ENCODE results near the gene LYST. TPM values are rescaled to one million over a fixed set of nuclear protein-coding genes. Genes with fewer than 3 reads are reported as not detected.

The LYST gene
- total RNA-seq, 3 donors from 2014 or later = 30.3 to 35.2 (median 33.7) TPM

DNA sequence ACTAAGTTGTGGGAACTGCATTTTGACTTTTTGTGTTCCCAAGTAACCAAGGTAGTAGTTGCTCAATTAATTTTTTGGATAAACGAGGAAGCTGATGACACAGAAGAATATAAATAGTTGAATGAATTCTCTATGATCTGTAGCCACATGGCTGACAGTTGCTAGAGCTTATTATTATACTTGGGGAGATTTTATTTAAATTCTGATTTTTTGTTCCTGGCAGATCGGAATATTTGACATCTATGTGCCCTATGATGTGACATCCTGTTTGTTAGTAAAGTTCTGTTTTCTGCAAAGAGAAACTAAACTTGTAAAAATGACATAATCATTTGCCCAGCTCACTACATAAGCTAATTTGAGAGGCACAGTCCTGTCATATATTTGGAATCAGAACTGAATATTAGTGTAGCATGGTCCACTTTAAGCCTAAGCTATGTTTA, 9.7 kb upstream of the LYST start:
- Mint-ChIP-seq H3K27me3 (ENCODE audit: low read depth) (no peaks in the 10 kb centered on the region), H3K9me3 (no peaks in the 10 kb centered on the region), H3K36me3 (ENCODE audit: insufficient read depth) (no peaks in the 10 kb centered on the region), H3K4me1 (ENCODE audit: low read depth) (peaks cover 79% of the 10 kb centered on the region), H3K4me3 (peak overlapping the region; percentile 62)
- ATAC-seq (peak; percentile 19 to 41), DNase-seq (no peak)

DNA sequence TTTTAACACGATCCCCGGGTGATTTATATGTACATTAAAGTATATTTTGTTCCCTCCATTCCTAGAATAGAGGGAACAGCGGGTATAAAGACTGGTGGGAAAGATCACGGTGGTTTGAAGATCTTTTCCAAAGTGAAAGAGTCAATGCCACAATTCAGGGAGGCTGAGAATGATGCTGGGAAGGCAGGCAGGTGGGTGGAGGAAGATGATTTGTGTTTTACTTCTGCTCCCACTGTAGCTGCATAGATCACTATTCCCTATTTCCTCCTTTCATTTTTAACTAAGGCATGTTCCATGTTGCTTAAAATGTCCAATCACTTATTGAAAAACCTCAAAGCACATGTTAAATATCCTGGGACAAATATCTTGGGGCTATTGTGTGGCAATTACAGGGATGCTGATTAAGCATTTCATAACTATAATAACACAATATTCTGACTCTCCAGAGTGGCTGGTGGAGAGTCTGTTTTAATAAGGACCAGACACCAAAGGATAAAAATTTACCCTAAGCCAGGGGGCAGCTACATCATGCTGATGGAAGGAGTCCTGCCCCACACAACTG, 8.4 kb upstream of the LYST start:
- H3K9me3 Mint-ChIP-seq = no peaks in the 10 kb centered on the region
- H3K36me3 Mint-ChIP-seq (ENCODE audit: insufficient read depth) = no peaks in the 10 kb centered on the region
- peaks cover 76% of the 10 kb centered on the region for H3K4me1 Mint-ChIP-seq (ENCODE audit: low read depth)
- H3K27me3 Mint-ChIP-seq (ENCODE audit: low read depth) = no peaks in the 10 kb centered on the region
- no peak for ATAC-seq
- no peak overlapping the region for H3K4me3 Mint-ChIP-seq
- DNase-seq = no peak

DNA sequence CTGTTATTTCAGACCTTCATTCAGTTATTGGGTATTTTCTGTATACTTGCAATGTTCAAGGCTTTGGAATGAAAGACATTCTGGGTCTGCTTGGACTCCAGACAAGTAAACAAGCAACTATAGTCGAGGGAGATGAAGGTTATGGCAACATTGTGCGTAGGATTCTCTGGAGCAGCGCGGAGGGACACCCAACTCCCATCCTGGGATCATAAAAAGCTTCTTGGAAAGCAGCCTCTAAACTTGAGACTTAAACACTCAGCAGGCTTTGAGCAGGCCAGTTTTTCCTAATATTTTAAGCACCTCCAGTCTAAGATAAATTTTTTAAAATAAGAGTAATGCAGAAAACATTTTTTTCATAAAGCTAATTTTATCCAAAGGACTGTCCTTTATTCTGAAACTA, 7.6 kb upstream of the LYST start:
- Mint-ChIP-seq H3K27me3 (ENCODE audit: low read depth) (no peaks in the 10 kb centered on the region), H3K36me3 (ENCODE audit: insufficient read depth) (no peaks in the 10 kb centered on the region), H3K4me3 (no peak overlapping the region), H3K9me3 (no peaks in the 10 kb centered on the region), H3K4me1 (ENCODE audit: low read depth) (peaks cover 77% of the 10 kb centered on the region)
- DNase-seq = no peak
- ATAC-seq = no peak

DNA sequence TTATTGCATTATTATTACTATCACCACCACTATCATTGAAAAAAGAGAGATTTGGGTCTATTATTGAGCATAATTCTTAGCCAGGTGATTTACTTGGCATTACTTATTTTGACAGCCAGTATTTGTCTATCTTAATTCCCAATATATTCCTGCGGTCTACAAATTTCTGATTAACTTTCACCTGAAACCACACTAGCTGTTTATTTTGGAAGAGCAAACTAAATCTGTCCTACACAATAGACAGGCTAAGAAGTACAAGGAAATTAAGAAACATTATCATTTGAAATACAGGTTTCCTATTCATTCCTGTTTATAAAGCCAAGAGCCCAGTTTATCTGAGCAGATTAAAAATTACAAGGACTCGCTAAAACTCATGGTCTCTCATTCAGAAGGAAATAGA, 6.9 kb upstream of the LYST start:
- no peak for DNase-seq
- ATAC-seq = no peak
- Mint-ChIP-seq H3K4me1 (ENCODE audit: low read depth) (peaks cover 74% of the 10 kb centered on the region), H3K27me3 (ENCODE audit: low read depth) (no peaks in the 10 kb centered on the region), H3K36me3 (ENCODE audit: insufficient read depth) (no peaks in the 10 kb centered on the region), H3K9me3 (no peaks in the 10 kb centered on the region), H3K4me3 (peak overlapping the region; percentile 4)

DNA sequence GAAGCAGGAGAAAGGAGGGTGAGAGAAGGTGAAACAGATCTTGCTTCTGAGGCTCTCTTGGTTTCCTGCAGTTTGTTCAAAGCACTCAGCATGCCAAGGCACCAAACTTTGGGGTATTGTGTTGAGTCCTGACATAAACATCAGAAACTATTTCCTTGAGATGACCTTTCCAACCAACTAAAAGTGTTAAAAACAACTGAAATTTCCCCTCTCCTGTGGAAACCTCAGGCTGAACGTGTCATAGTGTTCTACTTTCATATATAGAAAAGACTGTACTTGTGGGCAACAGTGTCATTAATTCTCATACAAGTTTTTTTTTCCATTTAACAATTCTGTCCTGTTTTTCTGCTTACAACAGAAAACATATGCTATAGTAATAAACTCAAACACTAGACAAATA, 6.3 kb upstream of the LYST start:
- Mint-ChIP-seq H3K9me3 (no peaks in the 10 kb centered on the region), H3K27me3 (ENCODE audit: low read depth) (no peaks in the 10 kb centered on the region), H3K4me3 (peak overlapping the region; percentile 52), H3K4me1 (ENCODE audit: low read depth) (peaks cover 73% of the 10 kb centered on the region), H3K36me3 (ENCODE audit: insufficient read depth) (no peaks in the 10 kb centered on the region)
- ATAC-seq = peak; percentile 76 to 85
- DNase-seq = no peak

DNA sequence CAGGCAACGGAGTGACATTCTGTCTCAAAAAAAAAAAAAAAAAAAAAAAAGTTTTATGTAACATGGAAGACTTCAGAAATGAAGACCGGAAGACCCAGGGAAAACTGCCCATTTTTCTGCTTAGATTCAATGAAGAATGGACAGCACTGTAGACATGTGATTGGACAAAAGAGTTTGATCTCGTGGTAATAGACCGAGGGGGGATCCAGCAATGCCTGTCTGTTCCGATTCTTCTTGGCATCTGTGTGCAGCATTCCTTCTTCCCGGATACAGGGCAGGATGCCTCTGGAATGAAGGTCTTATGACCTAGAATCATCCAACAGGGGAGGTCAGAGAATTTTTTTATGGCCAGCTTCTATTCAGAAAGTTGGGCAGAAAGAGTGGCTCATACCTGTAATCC, 5.6 kb upstream of the LYST start:
- Mint-ChIP-seq H3K4me3 (no peak overlapping the region), H3K4me1 (ENCODE audit: low read depth) (peaks cover 74% of the 10 kb centered on the region), H3K9me3 (no peaks in the 10 kb centered on the region), H3K36me3 (ENCODE audit: insufficient read depth) (no peaks in the 10 kb centered on the region), H3K27me3 (ENCODE audit: low read depth) (no peaks in the 10 kb centered on the region)
- ATAC-seq = no peak
- DNase-seq = no peak

DNA sequence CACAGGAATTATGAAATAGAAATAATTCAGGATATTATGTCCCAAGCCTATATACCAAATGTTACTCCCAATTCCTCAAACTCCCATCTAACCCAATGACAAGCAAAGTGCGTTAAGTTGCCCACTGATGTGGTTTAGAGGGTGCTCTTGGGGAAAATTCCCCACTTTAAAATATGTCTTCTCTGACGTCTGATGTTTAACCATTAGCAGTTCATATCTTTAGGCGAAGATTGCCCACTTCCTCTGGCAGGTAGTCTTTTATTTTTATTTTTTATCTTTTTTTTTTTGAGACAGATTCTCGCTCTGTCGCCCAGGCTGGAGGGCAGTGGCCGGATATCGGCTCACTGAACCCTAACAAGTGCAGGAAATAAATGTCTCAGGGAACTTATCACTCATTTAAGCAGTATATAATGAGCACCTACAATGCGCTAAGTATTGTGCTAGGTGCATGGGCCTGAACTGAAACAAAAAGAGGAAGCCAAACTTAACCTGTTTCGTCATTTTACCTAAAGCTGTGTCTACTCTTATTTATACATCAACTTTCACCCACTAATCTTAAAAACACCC, 1.3 kb upstream of the LYST start:
- no peaks in the 10 kb centered on the region for H3K9me3 Mint-ChIP-seq
- ATAC-seq = peak; percentile 11

DNA sequence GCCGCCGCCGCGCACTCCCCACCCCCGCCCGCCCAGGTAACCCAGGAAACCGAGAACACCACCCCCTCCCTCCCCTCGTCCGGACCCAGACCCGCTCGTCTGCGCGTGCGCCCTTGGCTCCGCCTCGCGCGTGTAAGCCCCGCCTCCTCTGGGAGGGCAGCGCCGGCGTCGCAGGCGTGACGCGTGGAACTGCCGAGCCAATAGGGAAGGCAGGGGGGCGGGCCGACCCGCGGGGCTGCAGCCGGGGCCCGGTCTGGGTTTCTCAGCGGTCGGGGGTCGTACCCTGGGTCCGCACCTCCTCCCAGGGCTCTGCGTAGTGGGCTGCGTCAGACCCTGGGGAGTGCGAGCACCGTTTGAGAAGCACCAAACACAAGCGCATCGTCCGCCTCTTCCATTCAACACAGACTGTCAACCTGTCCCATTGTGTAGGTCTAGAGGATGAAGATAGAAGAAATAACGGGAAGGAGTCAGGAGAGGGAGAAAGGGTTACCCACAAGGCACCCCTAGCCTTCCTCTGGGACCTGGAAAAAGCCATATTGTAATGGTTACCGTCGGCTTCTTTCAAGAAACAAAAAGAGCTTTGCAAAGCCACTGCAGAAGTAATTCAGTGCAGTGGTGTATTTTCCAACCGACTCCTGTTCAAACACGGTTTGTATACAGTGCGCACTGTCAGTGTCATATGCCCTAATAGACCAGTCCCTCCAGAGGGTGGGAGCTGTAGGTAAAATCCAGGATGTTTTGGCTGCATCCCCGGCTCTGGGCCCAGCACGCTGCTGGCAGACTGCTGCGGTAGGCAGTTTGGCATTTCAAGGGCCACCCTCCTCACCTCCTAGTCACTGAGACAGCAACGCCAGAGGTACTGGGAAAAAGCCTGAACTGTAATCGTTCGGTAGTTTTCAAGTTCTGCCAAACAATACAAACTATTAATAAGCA, 473 bp upstream of the LYST start:
- peaks cover 11% of the 10 kb centered on the region for H3K36me3 Mint-ChIP-seq (ENCODE audit: insufficient read depth)
- no peaks in the 10 kb centered on the region for H3K9me3 Mint-ChIP-seq
- no peaks in the 10 kb centered on the region for H3K27me3 Mint-ChIP-seq (ENCODE audit: low read depth)
- peak; percentile 80 to 81 for ATAC-seq
- H3K4me1 Mint-ChIP-seq (ENCODE audit: low read depth) = peaks cover 58% of the 10 kb centered on the region
- peak overlapping the region; percentile 95 for H3K4me3 Mint-ChIP-seq
- DNase-seq = peak; percentile 98

More for the DNA sequence above, 1.3 kb upstream of the LYST start:
- peaks cover 9% of the 10 kb centered on the region for H3K36me3 Mint-ChIP-seq (ENCODE audit: insufficient read depth)
- peak overlapping the region; percentile 95 for H3K4me3 Mint-ChIP-seq
- H3K4me1 Mint-ChIP-seq (ENCODE audit: low read depth) = peaks cover 59% of the 10 kb centered on the region
- peak; percentile 26 for DNase-seq
- no peaks in the 10 kb centered on the region for H3K27me3 Mint-ChIP-seq (ENCODE audit: low read depth)

DNA sequence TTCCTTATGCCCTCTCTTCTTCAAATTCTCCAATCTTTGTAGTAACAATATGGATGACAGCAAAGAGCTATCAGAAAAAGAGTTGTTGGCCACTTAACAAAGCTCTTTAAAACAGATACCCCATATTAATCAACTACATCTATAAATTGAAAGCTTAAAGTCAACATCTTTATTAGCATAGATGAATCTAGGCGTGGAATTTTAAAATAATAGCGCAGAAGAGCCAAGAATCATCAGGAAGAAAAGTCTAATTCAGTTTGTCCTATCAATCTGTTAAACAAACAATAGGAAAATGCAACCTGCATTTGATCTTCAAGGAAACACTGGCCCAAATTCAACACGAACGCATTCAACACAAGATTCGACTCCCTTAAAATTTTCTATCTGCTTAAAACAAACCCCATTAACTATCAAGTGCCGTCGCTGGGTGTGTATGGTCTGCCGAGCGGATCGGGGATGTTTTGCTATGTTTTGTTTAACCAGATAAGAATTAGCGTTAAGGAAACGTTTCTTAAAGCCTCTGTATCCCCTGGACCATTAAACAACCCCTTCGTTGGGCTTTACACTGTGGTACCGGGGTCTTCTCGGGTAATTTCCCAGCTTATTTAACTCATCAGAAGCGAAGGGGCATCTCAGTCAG, 1.0 kb downstream of the LYST start:
- H3K36me3 Mint-ChIP-seq (ENCODE audit: insufficient read depth) = peaks cover 12% of the 10 kb centered on the region
- H3K27me3 Mint-ChIP-seq (ENCODE audit: low read depth) = no peaks in the 10 kb centered on the region
- peak overlapping the region; percentile 95 for H3K4me3 Mint-ChIP-seq
- peaks cover 57% of the 10 kb centered on the region for H3K4me1 Mint-ChIP-seq (ENCODE audit: low read depth)
- DNase-seq (no peak), ATAC-seq (no peak)
- no peaks in the 10 kb centered on the region for H3K9me3 Mint-ChIP-seq

DNA sequence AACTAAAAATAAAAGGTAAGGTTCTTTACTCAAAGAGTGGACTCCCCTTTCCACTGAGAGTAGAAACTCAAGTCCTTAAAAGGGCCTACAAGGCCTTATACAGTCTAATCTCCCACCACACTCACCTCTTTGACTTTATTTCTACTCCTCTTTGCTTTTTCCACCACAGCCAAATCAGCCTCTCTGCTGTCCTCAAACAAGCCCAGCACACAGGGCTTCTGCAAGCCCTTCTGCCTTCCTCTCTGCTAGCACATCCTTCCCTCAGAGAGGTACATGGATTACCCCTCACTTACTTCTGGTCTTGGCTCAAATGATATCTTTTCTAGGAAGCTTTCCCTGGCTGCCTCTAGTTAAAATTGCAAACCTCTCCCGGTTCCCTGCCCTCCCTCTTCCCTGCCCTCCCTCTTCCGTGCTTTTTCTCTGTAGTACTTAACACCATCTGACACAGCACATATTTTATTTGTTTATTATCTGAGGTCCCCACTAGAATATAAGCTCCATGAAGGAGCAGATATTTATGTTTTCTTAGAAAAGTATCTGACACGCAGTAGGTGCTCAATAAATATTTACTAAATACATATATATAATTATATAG, 1.7 kb downstream of the LYST start:
- Mint-ChIP-seq H3K36me3 (ENCODE audit: insufficient read depth) (peaks cover 12% of the 10 kb centered on the region), H3K4me1 (ENCODE audit: low read depth) (peaks cover 55% of the 10 kb centered on the region), H3K4me3 (peak overlapping the region; percentile 95), H3K27me3 (ENCODE audit: low read depth) (no peaks in the 10 kb centered on the region), H3K9me3 (no peaks in the 10 kb centered on the region)
- no peak for DNase-seq
- ATAC-seq = no peak

DNA sequence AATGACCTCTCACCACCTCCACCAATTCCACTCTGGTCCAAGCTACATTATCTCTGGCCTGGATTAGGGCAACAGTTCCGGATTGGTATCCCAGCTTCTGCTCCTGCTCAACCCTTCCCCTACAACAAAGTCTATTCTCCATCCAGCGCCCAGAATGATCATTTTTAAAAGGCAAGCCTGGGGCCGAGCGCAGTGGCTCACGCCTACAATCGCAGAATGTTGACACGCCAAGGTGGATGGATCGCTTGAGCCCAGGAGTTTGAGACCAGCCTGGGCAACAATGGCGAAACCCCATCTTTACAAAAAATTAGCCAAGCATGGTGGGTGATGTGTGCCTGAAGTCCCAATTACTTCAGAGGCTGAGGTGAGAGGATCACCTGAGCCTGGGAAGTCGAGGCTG, 2.2 kb downstream of the LYST start:
- H3K9me3 Mint-ChIP-seq = no peaks in the 10 kb centered on the region
- ATAC-seq (no peak), DNase-seq (no peak)

DNA sequence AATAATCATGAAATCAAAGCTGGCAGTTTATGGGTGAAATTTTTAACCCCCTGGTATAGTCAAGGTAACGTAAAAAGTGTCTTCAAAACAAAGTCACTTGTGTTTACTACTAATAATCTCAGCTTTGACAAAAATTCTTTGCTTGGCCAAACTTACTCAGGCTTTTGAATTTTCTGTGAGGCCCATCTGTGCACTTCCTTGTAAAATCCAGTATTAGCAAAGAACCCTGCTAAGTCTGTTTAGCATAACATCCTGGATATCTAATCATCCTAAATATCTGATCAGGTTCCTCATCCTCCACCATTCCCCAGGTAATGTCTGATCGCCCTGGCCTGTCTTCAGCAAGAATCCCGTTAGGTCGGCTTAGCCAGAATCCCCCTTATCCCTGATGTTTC, 3.0 kb downstream of the LYST start:
- no peak for DNase-seq
- Mint-ChIP-seq H3K36me3 (ENCODE audit: insufficient read depth) (peaks cover 12% of the 10 kb centered on the region), H3K4me1 (ENCODE audit: low read depth) (peaks cover 48% of the 10 kb centered on the region), H3K9me3 (no peaks in the 10 kb centered on the region), H3K4me3 (peak overlapping the region; percentile 95), H3K27me3 (ENCODE audit: low read depth) (no peaks in the 10 kb centered on the region)
- no peak for ATAC-seq

More for the DNA sequence above, 2.2 kb downstream of the LYST start:
- peak overlapping the region; percentile 95 for H3K4me3 Mint-ChIP-seq
- H3K27me3 Mint-ChIP-seq (ENCODE audit: low read depth) = no peaks in the 10 kb centered on the region
- peaks cover 50% of the 10 kb centered on the region for H3K4me1 Mint-ChIP-seq (ENCODE audit: low read depth)
- H3K36me3 Mint-ChIP-seq (ENCODE audit: insufficient read depth) = peaks cover 12% of the 10 kb centered on the region

DNA sequence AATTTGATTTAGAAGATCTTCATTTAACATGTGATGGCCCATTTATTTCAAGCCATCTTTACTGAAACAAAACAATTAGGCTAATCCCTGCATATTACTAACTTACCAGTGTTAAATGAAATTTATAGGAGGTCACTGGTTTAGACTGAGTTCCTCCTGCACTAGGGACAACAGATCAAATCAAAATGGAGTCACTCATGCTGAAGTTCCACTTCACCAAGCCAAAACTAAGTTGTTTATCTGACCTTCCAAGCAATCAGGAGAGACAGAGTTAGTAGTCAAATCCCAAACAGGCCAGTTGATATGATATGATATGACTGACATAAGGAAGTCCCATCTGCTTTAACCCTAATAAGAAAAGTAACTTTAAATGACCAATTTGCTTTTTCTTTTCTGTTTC, 4.8 kb downstream of the LYST start:
- Mint-ChIP-seq H3K4me1 (ENCODE audit: low read depth) (peaks cover 50% of the 10 kb centered on the region), H3K36me3 (ENCODE audit: insufficient read depth) (peaks cover 12% of the 10 kb centered on the region), H3K4me3 (no peak overlapping the region), H3K27me3 (ENCODE audit: low read depth) (no peaks in the 10 kb centered on the region), H3K9me3 (no peaks in the 10 kb centered on the region)
- DNase-seq (no peak), ATAC-seq (no peak)

DNA sequence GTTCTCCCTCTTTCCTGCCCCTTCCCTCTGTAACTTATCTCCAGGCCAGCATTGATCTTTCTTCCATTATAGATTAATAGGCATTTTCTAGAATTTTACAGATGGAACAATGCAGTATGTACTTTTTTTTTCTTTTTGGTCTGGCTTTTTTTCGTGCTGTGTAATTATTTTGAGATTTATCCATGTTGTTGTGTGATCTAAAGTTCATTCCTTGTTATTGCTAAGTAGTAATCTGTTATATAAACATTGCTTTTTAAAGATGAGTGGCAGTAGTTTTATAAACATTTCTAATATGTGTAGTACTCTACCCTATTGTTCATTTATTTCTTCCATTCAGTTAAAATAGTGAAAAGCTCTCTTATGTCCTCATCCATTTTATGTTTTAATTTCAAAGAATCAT, 5.9 kb downstream of the LYST start:
- ATAC-seq = no peak
- H3K27me3 Mint-ChIP-seq (ENCODE audit: low read depth) = no peaks in the 10 kb centered on the region
- H3K4me3 Mint-ChIP-seq = no peak overlapping the region
- DNase-seq = no peak
- peaks cover 57% of the 10 kb centered on the region for H3K4me1 Mint-ChIP-seq (ENCODE audit: low read depth)
- H3K9me3 Mint-ChIP-seq = no peaks in the 10 kb centered on the region
- H3K36me3 Mint-ChIP-seq (ENCODE audit: insufficient read depth) = peaks cover 12% of the 10 kb centered on the region
